ENCODE results near the gene MIA3.

DNA sequence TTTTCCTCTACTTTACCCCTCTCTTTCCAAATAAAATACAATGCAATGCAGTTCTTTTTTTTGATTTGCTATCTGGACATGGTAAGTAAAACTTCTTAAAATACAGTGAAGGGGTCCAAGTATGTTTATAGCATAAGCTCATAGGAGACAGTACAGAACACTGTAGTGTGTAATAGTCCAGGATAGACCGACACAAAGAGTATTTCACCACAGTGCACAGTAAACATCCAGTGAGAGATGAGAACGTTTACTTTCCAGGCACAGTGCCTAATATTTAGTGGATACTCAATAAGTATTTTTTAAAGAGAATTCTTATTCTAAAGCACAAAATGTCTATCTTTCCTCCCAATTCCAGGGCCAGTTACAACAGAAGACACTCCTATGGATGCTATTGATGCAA, 14.9 kb downstream of the MIA3 start:
- TF ChIP-seq, protein P1, sequence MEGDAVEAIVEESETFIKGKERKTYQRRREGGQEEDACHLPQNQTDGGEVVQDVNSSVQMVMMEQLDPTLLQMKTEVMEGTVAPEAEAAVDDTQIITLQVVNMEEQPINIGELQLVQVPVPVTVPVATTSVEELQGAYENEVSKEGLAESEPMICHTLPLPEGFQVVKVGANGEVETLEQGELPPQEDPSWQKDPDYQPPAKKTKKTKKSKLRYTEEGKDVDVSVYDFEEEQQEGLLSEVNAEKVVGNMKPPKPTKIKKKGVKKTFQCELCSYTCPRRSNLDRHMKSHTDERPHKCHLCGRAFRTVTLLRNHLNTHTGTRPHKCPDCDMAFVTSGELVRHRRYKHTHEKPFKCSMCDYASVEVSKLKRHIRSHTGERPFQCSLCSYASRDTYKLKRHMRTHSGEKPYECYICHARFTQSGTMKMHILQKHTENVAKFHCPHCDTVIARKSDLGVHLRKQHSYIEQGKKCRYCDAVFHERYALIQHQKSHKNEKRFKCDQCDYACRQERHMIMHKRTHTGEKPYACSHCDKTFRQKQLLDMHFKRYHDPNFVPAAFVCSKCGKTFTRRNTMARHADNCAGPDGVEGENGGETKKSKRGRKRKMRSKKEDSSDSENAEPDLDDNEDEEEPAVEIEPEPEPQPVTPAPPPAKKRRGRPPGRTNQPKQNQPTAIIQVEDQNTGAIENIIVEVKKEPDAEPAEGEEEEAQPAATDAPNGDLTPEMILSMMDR (conservative IDR thresholded peaks at IDR 0.05): no peak
- no peak for TF ChIP-seq ZFX (IDR thresholded peaks at IDR 0.05)

Measured in C4-2B (cell line).